ENCODE data around the gene COL24A1.
"Not testable (repeated sequence)": the region's sequence is repeated elsewhere in the genome, so short reads cannot be mapped to it uniquely, and the experiment has no call there.

COL24A1 gene

DNA sequence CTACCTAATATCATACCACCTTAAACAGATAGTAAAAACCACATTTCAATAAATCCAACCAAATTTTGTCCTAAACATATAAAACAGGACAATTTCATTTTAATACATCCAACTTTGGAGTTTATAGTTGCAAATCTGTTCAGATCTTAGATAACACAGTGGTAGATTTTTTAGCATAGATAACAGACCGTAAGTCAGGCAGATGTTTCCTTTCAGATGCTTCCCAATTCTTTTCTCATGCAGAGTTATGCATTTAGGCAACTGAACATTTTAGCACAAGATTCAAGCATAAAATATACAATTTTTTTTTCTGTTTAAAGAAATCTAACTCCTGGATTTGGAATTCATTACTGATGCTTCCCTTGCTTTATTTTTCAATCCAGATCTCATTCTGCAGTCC, 291.8 kb downstream of the COL24A1 start:
- DNase-seq = no peak

DNA sequence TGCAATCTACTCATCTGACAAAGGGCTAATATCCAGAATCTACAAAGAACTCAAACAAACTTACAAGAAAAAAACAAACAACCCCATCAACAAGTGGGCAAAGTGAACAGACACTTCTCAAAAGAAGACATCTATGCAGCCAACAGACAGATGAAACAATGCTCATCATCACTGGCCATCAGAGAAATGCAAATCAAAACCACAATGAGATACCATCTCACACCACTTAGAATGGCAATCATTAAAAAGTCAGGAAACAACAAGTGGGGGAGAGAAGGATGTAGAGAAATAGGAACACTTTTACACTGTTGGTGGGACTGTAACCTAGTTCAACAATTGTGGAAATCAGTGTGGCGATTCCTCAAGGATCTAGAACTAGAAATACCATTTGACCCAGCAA, 292.9 kb downstream of the COL24A1 start:
- not testable (repeated sequence) for DNase-seq

DNA sequence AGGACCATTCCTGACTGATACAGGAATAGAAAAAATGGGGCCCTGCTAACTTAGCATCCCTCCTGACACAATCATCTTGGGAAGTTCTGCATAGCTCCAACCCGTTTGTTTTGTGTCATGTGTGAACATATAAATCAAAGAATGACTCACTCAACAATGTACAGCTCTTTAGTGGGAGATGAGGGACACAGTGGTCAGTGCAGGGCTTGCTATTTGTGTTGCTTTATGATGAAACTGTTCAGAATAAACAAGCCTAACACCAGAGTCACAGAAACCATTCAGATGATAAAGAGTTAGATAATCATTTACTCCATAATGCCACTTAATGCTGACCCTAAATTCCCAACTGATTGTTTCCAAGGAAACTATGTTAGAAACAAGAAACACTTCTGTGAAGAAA, 294.1 kb downstream of the COL24A1 start:
- no peak for DNase-seq

GRCh38 chr1:85857991-85858390, 298.6 kb downstream of the COL24A1 start:
- no peak for DNase-seq

- no peak for DNase-seq
These were observed 306.3 kb downstream of the COL24A1 start for GRCh38 chr1:85850238-85850637.

DNA sequence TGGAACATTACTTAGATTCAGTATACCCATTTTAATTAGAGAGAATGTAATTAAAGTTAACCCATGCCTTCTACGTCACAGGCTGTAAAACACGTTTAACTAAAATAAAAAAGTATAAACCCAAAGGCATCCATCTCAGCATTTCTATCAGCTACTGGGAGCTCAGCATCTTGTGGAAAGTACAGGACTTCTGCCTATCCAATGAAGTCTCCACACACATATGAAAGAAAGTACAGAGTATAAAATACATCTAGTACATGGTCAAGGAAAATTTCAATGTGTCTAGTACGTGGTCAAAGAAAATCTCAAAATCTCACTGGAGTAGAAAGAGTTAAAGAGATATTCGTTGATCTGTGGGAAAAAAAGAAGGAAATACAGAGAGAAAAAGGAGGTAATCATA, 306.9 kb downstream of the COL24A1 start:
- no peak for DNase-seq

DNA sequence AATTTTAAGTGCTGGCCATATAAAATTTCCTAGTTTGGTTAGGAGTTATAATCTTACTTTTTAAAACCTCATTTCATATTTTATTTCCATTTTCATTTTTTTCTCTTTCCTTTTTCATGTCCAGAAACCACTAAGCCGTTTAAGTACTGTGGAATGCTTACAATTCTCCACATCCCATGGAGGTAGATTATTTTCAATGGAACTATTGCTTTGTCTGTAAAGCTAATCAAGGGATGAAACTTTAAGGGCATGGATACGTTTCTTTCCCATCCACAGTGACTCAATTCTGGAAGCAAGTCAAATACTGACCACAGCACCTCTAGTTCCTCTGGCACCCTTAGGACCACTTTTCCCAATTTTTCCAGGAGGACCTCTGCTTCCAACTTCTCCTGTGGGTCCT, 309.2 kb downstream of the COL24A1 start:
- no peak for DNase-seq

- DNase-seq = no peak
These were observed 309.9 kb downstream of the COL24A1 start for GRCh38 chr1:85846706-85847105.

GRCh38 chr1:85839459-85839858, 317.1 kb downstream of the COL24A1 start:
- DNase-seq = no peak

GRCh38 chr1:85838238-85838637, 318.3 kb downstream of the COL24A1 start:
- DNase-seq = no peak

DNA sequence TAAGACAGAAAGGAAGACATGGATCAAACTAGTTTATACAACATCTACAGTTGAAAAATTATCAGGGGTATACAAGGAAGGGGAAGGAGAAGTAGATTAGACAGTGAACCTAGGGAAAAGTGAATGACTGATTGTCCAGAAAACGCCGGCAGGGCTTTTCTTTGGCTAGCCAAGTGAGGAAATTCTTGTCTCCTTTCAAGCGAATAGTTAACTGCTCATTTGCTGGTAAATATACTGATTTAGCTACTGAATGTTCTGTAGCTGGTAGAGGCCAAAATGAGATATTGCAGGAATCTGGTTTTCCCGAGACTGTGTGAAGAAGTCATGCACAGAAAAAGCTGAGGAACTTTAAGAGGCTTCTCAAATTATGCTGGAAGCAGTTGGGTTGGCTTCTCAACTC, 319.8 kb downstream of the COL24A1 start:
- DNase-seq = no peak

DNA sequence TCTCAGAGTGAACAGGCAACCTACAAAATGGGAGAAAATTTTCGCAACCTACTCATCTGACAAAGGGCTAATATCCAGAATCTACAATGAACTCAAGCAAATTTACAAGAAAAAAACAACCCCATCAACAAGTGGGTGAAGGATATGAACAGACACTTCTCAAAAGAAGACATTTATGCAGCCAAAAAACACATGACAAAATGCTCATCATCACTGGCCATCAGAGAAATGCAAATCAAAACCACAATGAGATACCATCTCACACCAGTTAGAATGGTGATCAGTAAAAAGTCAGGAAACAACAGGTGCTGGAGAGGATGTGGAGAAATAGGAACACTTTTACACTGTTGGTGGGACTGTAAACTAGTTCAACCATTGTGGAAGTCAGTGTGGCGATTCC, 323.4 kb downstream of the COL24A1 start:
- DNase-seq = not testable (repeated sequence)

DNA sequence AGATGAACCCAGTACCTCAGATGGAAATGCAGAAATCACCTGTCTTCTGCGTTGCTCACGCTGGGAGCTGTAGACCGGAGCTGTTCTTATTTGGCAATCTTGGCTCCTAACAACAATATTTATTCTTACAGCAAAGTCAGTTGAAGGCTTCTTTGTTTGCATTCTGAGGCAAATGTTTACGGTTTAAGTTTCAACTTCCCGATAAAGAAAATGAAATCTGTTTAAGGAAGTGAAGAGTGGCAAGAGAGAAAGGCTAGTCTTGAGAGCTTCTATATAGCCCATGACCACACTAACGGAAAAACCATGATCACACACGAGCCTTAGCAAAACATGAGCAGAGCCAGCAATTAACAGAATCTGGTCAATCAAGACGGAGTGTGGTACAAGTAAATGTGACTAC, 325.7 kb downstream of the COL24A1 start:
- DNase-seq = no peak

DNA sequence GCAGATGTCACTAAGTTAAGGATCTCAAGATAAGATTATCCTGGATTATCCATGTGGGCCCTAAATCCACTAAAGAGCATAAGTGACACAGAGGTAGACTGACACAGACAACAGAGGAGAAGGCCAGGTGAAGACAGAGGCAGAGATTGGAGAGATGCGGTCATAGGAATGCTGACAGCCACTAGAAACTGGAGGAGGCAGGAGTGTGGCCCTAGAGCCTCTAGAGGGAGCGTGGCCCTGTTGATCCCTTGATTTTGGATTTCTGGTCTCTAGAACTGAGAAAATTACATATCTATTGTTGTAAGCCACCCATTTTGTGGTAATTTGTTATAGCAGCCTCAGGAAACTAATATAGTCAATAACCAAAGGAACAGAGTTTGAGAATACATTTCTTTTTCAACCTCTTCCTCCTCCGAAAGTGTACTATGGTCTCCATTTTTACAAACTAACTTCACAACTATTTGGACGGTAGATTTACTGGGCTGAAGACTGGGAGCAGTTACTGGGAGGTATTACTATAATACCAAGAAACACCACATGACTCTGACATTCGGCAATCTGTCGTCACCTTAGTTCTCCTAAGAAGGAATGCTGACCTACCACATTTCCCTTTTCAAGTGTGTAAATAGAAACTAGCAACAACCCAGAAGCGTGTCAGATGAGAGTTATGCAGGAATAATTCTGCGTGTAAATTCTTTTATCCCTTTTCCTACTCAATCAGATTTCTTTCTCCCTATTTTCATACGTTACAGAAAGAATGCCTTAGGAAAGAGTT, 332.3 kb downstream of the COL24A1 start:
- no peak for DNase-seq

DNA sequence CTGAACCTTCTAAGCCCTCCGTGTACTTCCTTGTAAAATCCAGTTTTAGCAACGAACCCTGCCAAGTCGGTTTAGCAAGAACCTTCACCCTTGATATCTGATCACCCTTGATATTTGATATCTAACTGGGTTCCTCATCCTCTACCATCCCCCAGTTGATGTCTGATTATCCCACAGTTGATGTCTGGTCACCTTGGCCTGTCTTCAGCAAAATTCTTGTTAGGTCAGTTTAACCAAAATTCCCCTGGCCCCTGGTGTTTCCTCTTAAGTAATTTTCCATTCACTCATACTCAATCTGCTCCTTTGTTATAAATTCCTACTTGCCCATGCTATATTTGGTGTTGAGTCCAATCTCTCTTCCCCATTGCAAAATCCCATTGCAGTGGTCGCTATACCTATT, 333.9 kb downstream of the COL24A1 start:
- no peak for DNase-seq

- no peak for DNase-seq
These were observed 338.2 kb downstream of the COL24A1 start for GRCh38 chr1:85818371-85818770.

DNA sequence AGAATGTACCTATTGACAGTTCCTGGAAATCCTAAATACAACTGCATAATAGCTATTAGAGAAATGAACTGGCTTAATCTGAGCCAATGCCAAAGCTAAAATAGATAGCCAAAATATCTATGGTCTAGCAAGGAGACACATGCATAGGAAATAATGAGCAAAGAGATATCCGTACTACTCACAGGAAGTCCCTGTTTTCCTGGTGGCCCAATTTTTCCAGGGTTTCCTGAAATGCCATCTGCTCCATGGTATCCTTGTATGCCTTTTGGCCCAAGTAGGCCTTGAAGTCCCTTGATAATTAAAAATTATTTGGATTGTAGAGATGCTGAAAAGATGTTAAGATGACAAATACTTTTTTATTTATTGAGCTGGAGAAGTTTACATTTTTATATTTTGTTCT, 340.0 kb downstream of the COL24A1 start:
- no peak for DNase-seq

GRCh38 chr1:85815906-85816305, 340.7 kb downstream of the COL24A1 start:
- no peak for DNase-seq

DNA sequence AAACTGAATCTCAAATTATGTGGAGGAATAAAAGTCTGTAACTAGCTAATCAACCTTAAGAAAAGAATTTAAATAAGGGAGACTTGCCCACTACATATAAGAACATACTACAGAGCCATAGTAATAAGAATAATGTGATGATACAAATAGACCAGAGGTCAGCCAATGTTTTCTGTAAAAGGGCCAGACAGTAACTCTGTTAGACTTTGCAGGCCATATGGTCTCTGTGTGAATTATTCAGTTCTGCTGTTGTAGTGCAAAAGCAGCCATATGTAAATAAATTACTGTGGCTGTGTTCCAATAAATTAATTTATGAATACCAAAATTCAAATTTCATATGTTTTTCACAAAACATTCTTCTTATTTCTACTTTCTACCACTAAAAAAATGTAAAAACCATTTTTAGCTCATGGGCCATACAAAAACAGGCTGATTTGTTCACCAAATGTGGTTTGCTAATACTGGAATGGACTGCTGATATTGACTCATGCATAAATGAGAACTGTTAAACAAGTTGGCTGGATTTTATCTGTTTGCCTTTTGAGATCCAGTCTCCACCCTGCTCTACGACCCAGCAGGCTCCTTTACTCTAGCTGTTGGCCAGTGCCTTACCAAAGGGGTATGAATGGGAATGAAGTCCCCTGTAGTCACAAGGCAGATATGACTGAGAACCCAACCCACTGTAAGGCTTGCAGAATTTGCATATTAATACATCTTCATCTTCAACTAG, 350.2 kb downstream of the COL24A1 start:
- DNase-seq = no peak

DNA sequence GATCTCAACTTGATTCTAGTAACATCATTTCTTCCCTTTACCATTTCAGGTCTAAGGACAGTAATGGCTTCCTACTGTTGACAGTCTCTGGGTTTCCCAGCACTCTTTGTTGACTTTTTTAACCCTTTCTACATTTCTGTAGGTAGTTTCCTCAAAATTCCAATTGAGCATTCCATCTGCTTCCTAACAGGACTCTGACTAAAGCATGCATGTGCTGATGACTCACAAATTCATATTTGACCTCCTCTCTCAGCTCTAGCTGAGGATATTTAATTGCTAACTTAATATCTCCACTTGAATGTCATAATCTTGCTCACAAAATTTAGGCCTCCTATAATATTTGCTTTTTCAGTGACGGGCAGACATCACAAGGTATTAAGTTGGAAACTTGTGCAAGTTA, 355.1 kb downstream of the COL24A1 start:
- DNase-seq = no peak

GRCh38 chr1:85799737-85800136, 356.8 kb downstream of the COL24A1 start:
- no peak for DNase-seq

- DNase-seq = no peak
These were observed 358.2 kb downstream of the COL24A1 start for GRCh38 chr1:85798419-85798818.

DNA sequence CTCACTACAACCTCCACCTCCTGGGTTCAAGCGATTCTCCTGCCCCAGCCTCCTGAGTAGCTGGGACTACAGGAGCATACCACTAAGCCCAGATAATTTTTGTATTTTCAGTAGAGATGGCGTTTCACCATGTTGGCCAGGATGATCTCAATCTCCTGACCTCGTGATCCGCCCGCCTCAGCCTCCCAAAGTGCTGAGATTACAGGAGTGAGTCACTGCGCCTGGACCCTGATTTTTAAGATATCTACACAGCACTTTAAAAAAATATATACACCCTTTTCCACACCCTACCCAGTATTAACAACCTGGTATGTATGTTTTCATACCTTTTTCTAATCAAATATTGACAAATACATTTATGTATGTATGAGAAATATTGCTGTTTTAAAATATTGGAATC, 379.6 kb downstream of the COL24A1 start:
- DNase-seq = not testable (repeated sequence)

DNA sequence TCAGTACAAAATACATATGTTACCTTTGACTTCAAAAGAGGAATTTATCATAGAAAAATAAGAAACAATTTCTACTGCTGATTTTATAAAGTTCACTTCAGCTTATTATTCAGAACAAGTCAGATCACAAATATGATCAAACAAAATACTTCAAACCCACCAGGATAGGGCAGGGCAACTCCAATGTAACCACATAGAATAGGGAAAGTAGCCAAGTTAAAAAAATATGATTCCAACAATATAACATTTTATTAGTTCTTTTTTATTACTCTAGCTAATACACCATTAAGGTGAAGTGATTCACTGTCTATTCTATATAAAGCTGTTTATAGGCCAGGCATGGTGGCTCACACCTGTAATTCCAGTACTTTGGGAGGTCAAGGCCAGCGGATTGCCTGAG, 393.8 kb downstream of the COL24A1 start:
- DNase-seq = no peak

DNA sequence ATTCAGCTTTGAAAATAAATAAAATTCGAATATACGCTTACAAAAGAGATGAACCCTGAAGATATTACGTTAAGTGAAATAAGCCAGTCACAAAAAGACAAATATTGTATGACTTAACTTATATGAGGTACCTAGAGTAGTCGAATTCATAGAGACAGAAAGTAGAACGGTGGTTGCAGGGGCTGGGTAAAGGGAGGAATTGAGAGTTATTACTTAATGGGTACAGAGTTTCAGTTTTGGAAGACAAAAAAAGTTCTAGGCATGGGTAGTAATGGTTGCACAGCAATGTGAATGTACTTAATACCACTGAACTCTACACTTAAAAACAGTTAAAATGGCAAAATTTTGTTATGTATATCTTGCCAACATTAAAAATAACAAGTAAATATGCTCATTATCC, 399.7 kb downstream of the COL24A1 start:
- no peak for DNase-seq
